Ishikawa (cell line): Measurements from ENCODE around the gene GATAD2A.

Source experiments
- CEBPB ChIP-seq: IDR thresholded peaks from 2 replicates; pipeline ENCODE4 v1.6.1; 2012
- EGR1 ChIP-seq: IDR thresholded peaks from 2 replicates; pipeline ENCODE4 v1.6.1; 2012
- EP300 ChIP-seq: IDR thresholded peaks from 2 replicates; pipeline ENCODE4 v1.6.1; 2012; ENCODE audit warnings: borderline replicate concordance
- MAX ChIP-seq: IDR thresholded peaks from 2 replicates; pipeline ENCODE4 v1.6.1; 2012
- NFIC ChIP-seq: IDR thresholded peaks from 2 replicates; pipeline ENCODE4 v1.6.1; 2012
- RAD21 ChIP-seq: IDR thresholded peaks from 2 replicates; pipeline ENCODE4 v1.6.1; 2012; ENCODE audit warnings: low read depth
- TAF1 ChIP-seq: IDR thresholded peaks from 2 replicates; pipeline ENCODE4 v1.6.1; 2012; ENCODE audit warnings: low read depth, mild to moderate bottlenecking
- YY1 ChIP-seq: IDR thresholded peaks from 2 replicates; pipeline ENCODE4 v1.6.1; 2012; ENCODE audit warnings: low read depth
- TF ChIP-seq, protein P1 (sequence below): IDR thresholded peaks from 2 replicates; pipeline ENCODE4 v1.6.1; 2012; ENCODE audit warnings: low read depth, mild to moderate bottlenecking

GRCh38 chr19:19543640-19544039, 138.2 kb downstream of the GATAD2A start:
- TF ChIP-seq EP300, result no peak
- no peak for TF ChIP-seq MAX
- TF ChIP-seq YY1, result no peak
- TF ChIP-seq RAD21, result no peak
- TF ChIP-seq TAF1, result no peak
- TF ChIP-seq NFIC, result no peak
- no peak for TF ChIP-seq CEBPB
- no peak for TF ChIP-seq EGR1
- TF ChIP-seq, protein P1, sequence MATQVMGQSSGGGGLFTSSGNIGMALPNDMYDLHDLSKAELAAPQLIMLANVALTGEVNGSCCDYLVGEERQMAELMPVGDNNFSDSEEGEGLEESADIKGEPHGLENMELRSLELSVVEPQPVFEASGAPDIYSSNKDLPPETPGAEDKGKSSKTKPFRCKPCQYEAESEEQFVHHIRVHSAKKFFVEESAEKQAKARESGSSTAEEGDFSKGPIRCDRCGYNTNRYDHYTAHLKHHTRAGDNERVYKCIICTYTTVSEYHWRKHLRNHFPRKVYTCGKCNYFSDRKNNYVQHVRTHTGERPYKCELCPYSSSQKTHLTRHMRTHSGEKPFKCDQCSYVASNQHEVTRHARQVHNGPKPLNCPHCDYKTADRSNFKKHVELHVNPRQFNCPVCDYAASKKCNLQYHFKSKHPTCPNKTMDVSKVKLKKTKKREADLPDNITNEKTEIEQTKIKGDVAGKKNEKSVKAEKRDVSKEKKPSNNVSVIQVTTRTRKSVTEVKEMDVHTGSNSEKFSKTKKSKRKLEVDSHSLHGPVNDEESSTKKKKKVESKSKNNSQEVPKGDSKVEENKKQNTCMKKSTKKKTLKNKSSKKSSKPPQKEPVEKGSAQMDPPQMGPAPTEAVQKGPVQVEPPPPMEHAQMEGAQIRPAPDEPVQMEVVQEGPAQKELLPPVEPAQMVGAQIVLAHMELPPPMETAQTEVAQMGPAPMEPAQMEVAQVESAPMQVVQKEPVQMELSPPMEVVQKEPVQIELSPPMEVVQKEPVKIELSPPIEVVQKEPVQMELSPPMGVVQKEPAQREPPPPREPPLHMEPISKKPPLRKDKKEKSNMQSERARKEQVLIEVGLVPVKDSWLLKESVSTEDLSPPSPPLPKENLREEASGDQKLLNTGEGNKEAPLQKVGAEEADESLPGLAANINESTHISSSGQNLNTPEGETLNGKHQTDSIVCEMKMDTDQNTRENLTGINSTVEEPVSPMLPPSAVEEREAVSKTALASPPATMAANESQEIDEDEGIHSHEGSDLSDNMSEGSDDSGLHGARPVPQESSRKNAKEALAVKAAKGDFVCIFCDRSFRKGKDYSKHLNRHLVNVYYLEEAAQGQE, result no peak
